Neuronal stem cell (in vitro differentiated cells): Measurements from ENCODE around the gene FOXC2.

Source experiments
- DNase-seq: peaks from one replicate; pipeline ENCODE4 v3.0.0-alpha.2; 2013; ENCODE audit warnings: low spot score
- H2AFZ ChIP-seq: one replicate; pipeline ENCODE4 v1.6.1; 2013; ENCODE audit warnings: mild to moderate bottlenecking, low read length, inconsistent platforms
- H2AK5ac ChIP-seq: 2 replicates; pipeline ENCODE4 v1.6.1; 2013; ENCODE audit warnings: low read depth, mild to moderate bottlenecking, inconsistent platforms, low read length, moderate library complexity, mixed read lengths
- H2BK120ac ChIP-seq: 2 replicates; pipeline ENCODE4 v1.6.1; 2013; ENCODE audit warnings: low read depth, mild to moderate bottlenecking, inconsistent platforms, low read length, moderate library complexity, mixed read lengths
- H2BK12ac ChIP-seq: one replicate; pipeline ENCODE4 v1.6.1; 2013; ENCODE audit warnings: low read length, inconsistent platforms
- H2BK15ac ChIP-seq: 2 replicates; pipeline ENCODE4 v1.6.1; 2013; ENCODE audit warnings: mild to moderate bottlenecking, low read length, inconsistent platforms, mixed read lengths
- H2BK5ac ChIP-seq: one replicate; pipeline ENCODE4 v1.6.1; 2013; ENCODE audit warnings: inconsistent platforms, mild to moderate bottlenecking, low read length, moderate library complexity
- H3K14ac ChIP-seq: one replicate; pipeline ENCODE4 v1.6.1; 2013; ENCODE audit warnings: low read length, inconsistent platforms
- H3K18ac ChIP-seq: 2 replicates; pipeline ENCODE4 v1.6.1; 2013; ENCODE audit warnings: low read length, inconsistent platforms
- H3K23ac ChIP-seq: 2 replicates; pipeline ENCODE4 v1.6.1; 2013; ENCODE audit warnings: low read depth, mild to moderate bottlenecking, mixed read lengths, low read length, inconsistent platforms; ENCODE audit not compliant: poor library complexity
- H3K27ac ChIP-seq: replicated peaks from 3 replicates; pipeline ENCODE4 v1.5.1; 2013; ENCODE audit warnings: low read length, inconsistent platforms
- H3K27me3 ChIP-seq, 3 experiments: 2 replicates each; pipeline ENCODE4 v1.6.1; 2013; ENCODE audit warnings: low read length in 3 of 3, mild to moderate bottlenecking in 2 of 3, inconsistent platforms in 1 of 3, low read depth in 1 of 3, mixed read lengths in 1 of 3, moderate library complexity in 1 of 3; ENCODE audit not compliant: control insufficient read depth in 3 of 3, insufficient read depth in 3 of 3
- H3K36me3 ChIP-seq, 2 donors: replicated peaks in 1 of 2; 2 replicates each; pipeline ENCODE4 v1.6.1; 2013; ENCODE audit warnings: low read length in 2 of 2; ENCODE audit not compliant: control insufficient read depth in 2 of 2, insufficient read depth in 2 of 2
- H3K4ac ChIP-seq: 2 replicates; pipeline ENCODE4 v1.6.1; 2013; ENCODE audit warnings: inconsistent platforms, mild to moderate bottlenecking, low read length, moderate library complexity
- H3K4me1 ChIP-seq, 2 donors: 1 replicate in 1 of 2; 2 replicates in 1 of 2; pipeline ENCODE4 v1.6.1; 2013; ENCODE audit warnings: low read length in 2 of 2, low read depth in 1 of 2; ENCODE audit not compliant: control insufficient read depth in 2 of 2, insufficient read depth in 1 of 2
- H3K4me2 ChIP-seq: one replicate; pipeline ENCODE4 v1.6.1; 2013; ENCODE audit warnings: mild to moderate bottlenecking, low read length, inconsistent platforms; ENCODE audit not compliant: insufficient read depth, poor library complexity, severe bottlenecking
- H3K4me3 ChIP-seq, 2 donors: 2 replicates each; pipeline ENCODE4 v1.5.1; 2013; ENCODE audit warnings: low read length in 2 of 2, mild to moderate bottlenecking in 2 of 2, inconsistent platforms in 1 of 2, moderate library complexity in 1 of 2
- H3K79me1 ChIP-seq: one replicate; pipeline ENCODE4 v1.6.1; 2013; ENCODE audit warnings: low read depth, mild to moderate bottlenecking, inconsistent platforms, low read length, moderate library complexity
- H3K9ac ChIP-seq: one replicate; pipeline ENCODE4 v1.6.1; 2013; ENCODE audit warnings: mild to moderate bottlenecking, low read depth, low read length, inconsistent platforms; ENCODE audit not compliant: poor library complexity
- H3K9me3 ChIP-seq, 2 donors: replicated peaks in 1 of 2; 2 replicates each; pipeline versions ENCODE3 to v1.6.1; 2013; ENCODE audit warnings: low read length in 2 of 2, mild to moderate bottlenecking in 2 of 2, inconsistent platforms in 1 of 2, low read depth in 1 of 2, mixed read lengths in 1 of 2, moderate library complexity in 1 of 2; ENCODE audit not compliant: control insufficient read depth in 2 of 2, insufficient read depth in 1 of 2
- H4K8ac ChIP-seq: one replicate; pipeline ENCODE4 v1.6.1; 2013; ENCODE audit warnings: low read depth, mild to moderate bottlenecking, inconsistent platforms, low read length, moderate library complexity
- H4K91ac ChIP-seq: one replicate; pipeline ENCODE4 v1.6.1; 2013; ENCODE audit warnings: low read length, low read depth, mild to moderate bottlenecking, inconsistent platforms; ENCODE audit not compliant: poor library complexity
- WGBS, 2 donors: extraction: QIAGEN DNeasy Blood & Tissue Kit; methylation state at CpG; one replicate each; pipeline ENCODE4 v1.1.7; 2013; ENCODE audit warnings: missing lambda C conversion rate in 2 of 2, mixed read lengths in 1 of 2; ENCODE audit not compliant: insufficient read length in 2 of 2, insufficient replicate concordance in 1 of 2; ENCODE audit errors: extremely low coverage in 2 of 2; 5-methylcytosine and 5-hydroxymethylcytosine counted together

Gene FOXC2

GRCh38 chr16:86597126-86597879 is 30.7 kb downstream of the FOXC2 start:
- no peak overlapping the region for H2AFZ ChIP-seq
- no peak overlapping the region for H3K4me2 ChIP-seq
- no peaks in the 10 kb centered on the region for H3K36me3 ChIP-seq
- no peak overlapping the region for H3K14ac ChIP-seq
- no peaks in the 10 kb centered on the region for H3K79me1 ChIP-seq
- H3K23ac ChIP-seq: no peak overlapping the region
- no peaks in the 10 kb centered on the region for H3K4me1 ChIP-seq
- no CpG with 5 or more reads among the region's 18 CpGs for WGBS, 2 donors
- no peak overlapping the region for H3K18ac ChIP-seq
- no peak overlapping the region for H4K91ac ChIP-seq
- no peak overlapping the region for H3K4me3 ChIP-seq
- H3K27ac ChIP-seq: no peak overlapping the region
- no peak overlapping the region for H2BK5ac ChIP-seq
- no peak overlapping the region for H2BK12ac ChIP-seq
- H3K9ac ChIP-seq: no peak overlapping the region
- no peak overlapping the region for H3K4ac ChIP-seq
- DNase-seq: no peak
- H2BK15ac ChIP-seq: no peak overlapping the region
- peaks cover 0 to 44% (median 0%) of the 10 kb centered on the region in 3 experiments for H3K27me3 ChIP-seq
- no peak overlapping the region for H2AK5ac ChIP-seq
- no peaks in the 10 kb centered on the region for H3K9me3 ChIP-seq
- no peak overlapping the region for H2BK120ac ChIP-seq
- no peak overlapping the region for H4K8ac ChIP-seq

- H3K36me3 ChIP-seq: no peaks in the 10 kb centered on the region
- no peaks in the 10 kb centered on the region for H3K79me1 ChIP-seq
- no peak overlapping the region for H4K8ac ChIP-seq
- no peak overlapping the region for H3K4me2 ChIP-seq
- H3K9me3 ChIP-seq: no peaks in the 10 kb centered on the region
- H3K14ac ChIP-seq: no peak overlapping the region
- no peak overlapping the region for H3K9ac ChIP-seq
- H3K18ac ChIP-seq: no peak overlapping the region
- no peak overlapping the region for H2AK5ac ChIP-seq
- H3K23ac ChIP-seq: no peak overlapping the region
- H2BK120ac ChIP-seq: no peak overlapping the region
- H4K91ac ChIP-seq: no peak overlapping the region
- H3K27me3 ChIP-seq: peaks cover 0 to 44% (median 0%) of the 10 kb centered on the region in 3 experiments
- H2BK12ac ChIP-seq: no peak overlapping the region
- H3K4me3 ChIP-seq: no peak overlapping the region
- H3K4me1 ChIP-seq: no peaks in the 10 kb centered on the region
- DNase-seq: no peak
- no peak overlapping the region for H3K27ac ChIP-seq
- no peak overlapping the region for H2AFZ ChIP-seq
- no peak overlapping the region for H2BK5ac ChIP-seq
- H3K4ac ChIP-seq: no peak overlapping the region
- no CpG with 5 or more reads among the region's 7 CpGs for WGBS, 2 donors
- no peak overlapping the region for H2BK15ac ChIP-seq
These were observed 31.4 kb downstream of the FOXC2 start for GRCh38 chr16:86597880-86598606.

GRCh38 chr16:86598607-86599565 is 32.3 kb downstream of the FOXC2 start:
- no peak overlapping the region for H3K9ac ChIP-seq
- H2AFZ ChIP-seq: no peak overlapping the region
- H2BK12ac ChIP-seq: no peak overlapping the region
- no peak overlapping the region for H3K27ac ChIP-seq
- no peak overlapping the region for H4K91ac ChIP-seq
- no peak overlapping the region for H2AK5ac ChIP-seq
- H4K8ac ChIP-seq: no peak overlapping the region
- H2BK15ac ChIP-seq: no peak overlapping the region
- no peak overlapping the region for H3K4me2 ChIP-seq
- H3K36me3 ChIP-seq: no peaks in the 10 kb centered on the region
- no peaks in the 10 kb centered on the region for H3K79me1 ChIP-seq
- H3K9me3 ChIP-seq: no peaks in the 10 kb centered on the region
- no peak for DNase-seq
- H3K4ac ChIP-seq: no peak overlapping the region
- no peak overlapping the region for H3K23ac ChIP-seq
- no peaks in the 10 kb centered on the region for H3K4me1 ChIP-seq
- no peak overlapping the region for H2BK120ac ChIP-seq
- peaks cover 0 to 35% (median 0%) of the 10 kb centered on the region in 3 experiments for H3K27me3 ChIP-seq
- no peak overlapping the region for H3K14ac ChIP-seq
- H3K4me3 ChIP-seq: no peak overlapping the region
- no peak overlapping the region for H2BK5ac ChIP-seq
- no CpG with 5 or more reads among the region's 22 CpGs for whole genome bisulfite sequencing, 2 donors
- no peak overlapping the region for H3K18ac ChIP-seq
